ENCODE results near the gene FAM20C. TPM values are rescaled to one million over a fixed set of nuclear protein-coding genes. Genes with fewer than 3 reads are reported as not detected.

FAM20C gene
- total and polyA plus RNA-seq, 2 of the 8 experiments (the other 6 are each of a cell fraction or from before 2014, with no cell fraction given), result 9.5 to 34.8 TPM

DNA sequence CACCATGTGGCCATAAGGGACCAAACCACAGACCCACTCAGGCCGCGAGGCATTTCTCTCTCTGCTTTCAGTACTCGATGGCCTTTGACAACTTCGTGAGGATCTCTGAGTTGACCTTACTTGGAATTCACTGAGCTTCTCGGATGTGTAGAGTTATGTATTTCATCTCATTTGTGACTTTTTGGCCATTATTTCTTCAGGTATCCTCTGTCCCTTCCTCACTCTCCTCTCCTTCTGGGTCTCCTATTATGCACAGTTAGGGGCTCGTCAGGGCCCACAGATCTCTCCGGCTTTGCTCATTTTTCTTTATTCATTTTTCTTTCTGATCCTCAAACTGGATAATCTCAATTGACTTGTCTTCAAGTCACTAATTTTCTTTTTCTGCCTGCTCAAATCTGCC lies 81.0 kb downstream of the FAM20C start (continued):
- TF ChIP-seq TAF7 (optimal IDR thresholded peaks at IDR 0.05; ENCODE audit: borderline replicate concordance, low read depth, low read length) (no peak), SIRT6 (IDR thresholded peaks at IDR 0.05; ENCODE audit: low read length) (no peak), CHD1 (IDR thresholded peaks at IDR 0.05; ENCODE audit: low read depth, low read length) (no peak), EP300 (IDR thresholded peaks at IDR 0.05; ENCODE audit: borderline replicate concordance in 1 of 2, low read depth in 2 of 2, low read length in 2 of 2) (no peak), SP1 (IDR thresholded peaks at IDR 0.05; ENCODE audit: low read depth, low read length) (no peak), SP4 (IDR thresholded peaks at IDR 0.05; ENCODE audit: low read length) (no peak), BRCA1 (IDR thresholded peaks at IDR 0.05; ENCODE audit: low read depth, low read length) (no peak)
